ENCODE measurements around the gene GATD1.

GATD1 gene

GRCh38 chr11:778976-779954, 2.0 kb upstream of the GATD1 start:
- no peak for DNase-seq (ENCODE audit: low read depth)

DNA sequence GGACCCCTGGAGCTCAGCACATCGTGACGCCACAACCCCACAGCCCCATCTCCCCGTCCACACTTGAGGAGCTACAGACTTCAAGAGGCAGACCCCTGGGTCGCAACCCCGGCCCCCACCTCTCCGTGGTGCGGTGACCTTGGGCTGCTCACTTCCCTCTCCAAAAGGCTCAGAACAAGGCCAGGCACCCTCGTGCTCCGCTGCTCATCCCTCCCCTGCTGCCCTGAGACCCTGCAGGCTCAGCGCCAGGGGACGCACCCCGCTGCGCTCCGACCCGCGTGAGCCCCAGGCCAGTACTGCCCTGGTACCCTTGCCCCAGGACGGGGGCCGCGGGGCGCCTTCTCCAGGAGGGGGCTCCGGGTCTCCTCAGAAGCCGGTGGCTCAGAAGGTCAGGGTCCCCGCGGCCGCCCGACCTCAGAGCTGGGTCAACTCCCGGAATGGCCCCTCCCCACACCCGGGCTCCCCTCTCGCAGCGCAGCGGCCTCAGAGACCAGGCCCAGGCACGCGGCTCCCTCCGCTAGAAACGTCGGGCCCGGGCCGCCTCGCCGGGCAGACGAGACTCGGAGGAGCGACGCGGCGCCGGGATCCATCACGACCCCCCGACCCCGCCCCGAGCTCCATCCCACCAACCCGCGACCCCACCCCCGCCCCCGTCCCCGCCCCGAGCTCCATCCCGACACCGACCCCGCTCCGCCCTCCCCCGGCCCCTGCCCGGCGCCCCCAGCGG, 563 bp downstream of the GATD1 start:
- DNase-seq (ENCODE audit: low read depth): no peak

DNA sequence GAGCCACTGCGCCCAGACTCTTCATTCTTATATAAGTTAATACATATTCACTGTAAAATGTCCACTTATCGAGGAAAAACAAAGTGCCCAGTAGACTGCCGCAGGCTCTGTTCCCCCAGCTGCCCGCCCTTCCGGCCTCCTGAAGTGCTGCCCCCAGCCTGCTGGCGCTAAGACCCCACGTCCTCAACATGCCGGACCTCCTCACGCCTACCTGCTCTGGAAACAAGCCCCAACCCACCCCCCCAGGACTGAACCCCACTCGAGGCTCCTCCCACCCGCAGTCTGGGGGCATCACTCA, 1.1 kb downstream of the GATD1 start:
- DNase-seq (ENCODE audit: low read depth): no peak

GRCh38 chr11:774873-775592, 2.3 kb downstream of the GATD1 start:
- DNase-seq (ENCODE audit: low read depth): no peak

GRCh38 chr11:773830-774229, 3.5 kb downstream of the GATD1 start:
- DNase-seq (ENCODE audit: low read depth): no peak

DNA sequence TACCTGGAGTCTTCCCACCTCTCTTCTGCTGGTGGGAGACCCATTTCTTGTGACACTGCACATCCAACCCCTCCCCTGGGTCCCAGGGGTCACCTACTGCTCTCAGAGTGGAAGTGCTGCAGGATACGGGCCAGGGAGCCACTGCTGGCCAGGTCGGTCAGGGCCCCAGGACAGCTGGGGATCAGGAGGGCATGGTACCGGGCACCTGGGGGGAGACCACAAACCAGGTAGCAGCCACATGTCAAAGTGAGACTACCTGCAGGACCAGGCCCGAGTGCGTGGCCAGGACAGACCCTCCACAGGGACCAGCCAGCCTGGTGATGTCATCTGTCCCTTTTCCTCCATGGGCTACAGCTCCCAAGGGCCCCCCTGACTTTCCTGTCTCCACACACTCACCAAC, 3.9 kb downstream of the GATD1 start:
- no peak for DNase-seq (ENCODE audit: low read depth)

- no peak for DNase-seq (ENCODE audit: low read depth)
Observed at GRCh38 chr11:772429-773390, 4.6 kb downstream of the GATD1 start.

GRCh38 chr11:771617-772204, 5.6 kb downstream of the GATD1 start:
- DNase-seq (ENCODE audit: low read depth): no peak

- DNase-seq (ENCODE audit: low read depth): no peak
Observed at GRCh38 chr11:770642-771616, 6.4 kb downstream of the GATD1 start.

DNA sequence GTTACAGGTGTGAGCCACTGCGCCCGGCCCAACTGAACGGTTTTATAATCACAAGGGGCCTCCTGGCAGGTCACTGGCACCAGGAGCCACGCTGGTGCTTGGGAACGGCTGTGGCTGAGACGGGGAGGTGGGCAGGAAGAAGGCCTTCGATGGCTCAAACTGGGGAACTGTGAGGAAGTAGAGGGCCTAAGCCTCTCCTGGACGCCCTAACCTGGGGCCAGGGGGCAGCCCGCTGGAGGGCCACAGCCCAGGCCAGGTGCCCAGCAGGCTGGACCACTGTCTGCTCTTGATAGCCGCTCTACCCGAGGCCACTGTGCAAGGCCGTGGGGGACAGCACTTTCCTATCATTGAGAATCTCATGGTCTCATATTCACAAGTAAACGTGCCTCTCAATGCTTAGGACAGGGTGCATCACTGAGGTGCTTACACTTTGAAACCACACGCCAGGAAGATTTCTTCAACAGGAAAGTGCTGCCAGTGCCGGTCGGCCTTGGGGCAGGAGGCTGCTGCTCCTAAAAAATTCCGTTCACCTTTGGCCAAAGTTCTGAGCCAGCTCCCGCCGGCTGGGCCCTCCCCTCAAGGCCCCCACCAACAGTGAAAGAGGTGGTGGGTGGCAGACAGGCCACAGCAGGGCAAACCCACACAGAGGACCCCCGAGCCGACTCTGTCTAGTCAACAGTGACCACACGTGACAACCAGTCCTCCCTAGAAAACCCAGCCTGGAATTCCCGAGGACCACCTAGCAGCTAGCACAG, 7.2 kb downstream of the GATD1 start:
- DNase-seq (ENCODE audit: low read depth): no peak

DNA sequence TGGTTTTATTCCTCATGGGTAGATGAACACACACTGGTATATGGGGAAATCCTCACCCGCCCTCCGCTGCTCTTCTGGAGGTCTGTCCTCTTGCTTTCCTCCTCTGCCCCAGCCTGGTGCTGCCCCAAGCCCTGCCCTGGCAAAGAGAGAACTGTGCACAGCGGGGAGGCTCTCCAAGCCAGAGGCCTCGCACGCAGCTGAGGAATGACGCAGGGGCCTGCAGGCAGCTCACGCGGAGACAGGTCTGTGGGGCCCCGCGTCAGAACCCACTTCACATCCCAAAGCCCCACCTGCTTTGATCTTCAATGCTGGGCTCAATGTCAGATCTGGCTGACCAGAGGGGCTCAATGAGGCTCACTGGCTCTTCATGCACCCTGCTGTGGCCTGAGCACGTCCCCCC, 10.0 kb downstream of the GATD1 start:
- no peak for DNase-seq (ENCODE audit: low read depth)

DNA sequence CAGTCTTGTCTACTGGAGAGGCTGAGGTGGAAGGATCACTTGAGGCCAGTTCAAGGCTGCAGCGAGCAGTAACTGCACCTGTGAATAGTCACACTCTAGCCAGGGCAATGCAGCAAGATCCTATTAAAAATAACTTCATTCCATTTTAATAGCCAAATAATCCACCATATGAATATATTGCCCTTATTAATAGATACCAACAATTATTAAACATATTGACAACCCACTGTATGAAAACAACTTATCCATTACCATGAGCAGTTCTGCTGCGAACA, 10.4 kb downstream of the GATD1 start:
- DNase-seq (ENCODE audit: low read depth): no peak

GRCh38 chr11:766106-766935, 11.0 kb downstream of the GATD1 start:
- DNase-seq (ENCODE audit: low read depth): no peak

DNA sequence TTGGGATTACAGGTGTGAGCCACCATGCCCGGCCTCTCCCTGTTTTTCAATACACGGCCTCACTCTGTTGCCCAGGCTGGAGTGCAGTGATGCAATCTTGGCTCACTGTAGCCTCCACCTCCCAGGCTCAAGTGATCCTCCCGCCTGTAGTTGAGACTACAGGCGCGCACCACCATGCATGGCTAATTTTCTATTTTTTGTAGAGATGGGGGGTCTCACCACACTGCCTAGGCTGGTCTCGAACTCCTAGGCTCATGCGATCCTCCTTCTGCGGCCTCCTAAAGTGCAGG, 11.5 kb downstream of the GATD1 start:
- no peak for DNase-seq (ENCODE audit: low read depth)

GRCh38 chr11:765025-765801, 12.1 kb downstream of the GATD1 start:
- DNase-seq (ENCODE audit: low read depth): no peak

DNA sequence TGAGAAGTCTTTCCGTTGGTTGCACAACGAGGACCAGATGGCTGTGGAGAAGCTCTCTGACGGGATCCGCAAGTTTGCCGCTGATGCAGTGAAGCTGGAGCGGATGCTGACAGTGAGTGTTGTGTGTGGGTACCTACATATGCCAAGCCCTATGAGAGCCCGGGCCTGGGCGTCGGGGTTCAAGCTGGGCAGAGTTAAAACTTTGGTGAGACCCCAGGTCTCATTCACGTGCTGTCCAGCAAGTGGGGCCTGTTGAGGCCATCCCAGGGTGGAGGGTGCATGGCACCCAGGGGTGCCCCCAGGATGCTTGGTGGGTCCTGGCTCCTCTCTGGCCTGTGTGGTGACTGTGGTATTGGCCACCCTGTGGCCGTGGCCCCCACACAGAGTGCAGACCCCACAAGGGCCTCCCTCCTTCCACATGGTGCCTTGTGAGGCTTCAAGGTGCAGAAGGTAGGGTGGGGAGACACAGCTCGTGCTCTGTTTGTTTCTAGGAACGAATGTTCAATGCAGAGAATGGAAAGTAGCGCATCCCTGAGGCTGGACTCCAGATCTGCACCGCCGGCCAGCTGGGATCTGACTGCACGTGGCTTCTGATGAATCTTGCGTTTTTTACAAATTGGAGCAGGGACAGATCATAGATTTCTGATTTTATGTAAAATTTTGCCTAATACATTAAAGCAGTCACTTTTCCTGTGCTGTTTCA, 12.8 kb downstream of the GATD1 start:
- no peak for DNase-seq (ENCODE audit: low read depth)

DNA sequence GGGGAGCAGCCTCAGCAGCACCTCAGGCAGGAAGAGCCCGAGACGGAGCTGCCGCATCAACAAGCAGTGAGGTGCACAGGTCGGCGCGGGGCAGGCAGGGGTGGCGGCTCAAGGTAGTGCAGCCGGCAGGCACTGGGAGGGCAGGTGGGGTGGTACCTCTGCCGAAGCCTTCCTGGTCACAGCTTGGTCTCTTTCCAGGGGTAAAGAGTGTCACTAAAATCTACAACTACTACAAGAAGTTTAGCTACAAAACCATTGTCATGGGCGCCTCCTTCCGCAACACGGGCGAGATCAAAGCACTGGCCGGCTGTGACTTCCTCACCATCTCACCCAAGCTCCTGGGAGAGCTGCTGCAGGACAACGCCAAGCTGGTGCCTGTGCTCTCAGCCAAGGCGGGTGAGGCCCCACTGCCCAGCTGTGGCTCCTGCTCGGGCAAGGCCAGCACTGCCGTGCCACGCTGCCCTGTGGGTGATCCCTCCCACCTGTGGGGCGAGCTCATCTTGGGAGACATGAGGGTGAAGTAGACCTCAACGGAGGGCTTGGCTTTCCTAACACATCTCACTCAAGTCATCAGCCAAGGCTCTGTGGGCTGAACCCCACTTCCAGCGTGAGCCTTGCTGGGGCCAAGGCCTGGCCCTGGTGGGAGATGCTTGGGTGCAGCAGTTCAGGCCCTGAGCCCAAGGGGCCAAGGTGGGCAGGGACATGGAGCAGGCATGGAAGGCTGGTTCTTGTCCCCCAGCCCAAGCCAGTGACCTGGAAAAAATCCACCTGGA, 13.6 kb downstream of the GATD1 start:
- DNase-seq (ENCODE audit: low read depth): no peak
